NAMALWA (cell line): ENCODE data around the gene SCRN2.

Experiments
- DNase-seq: peaks from one replicate; pipeline ENCODE4 v3.0.0-alpha.2; 2015; ENCODE audit warnings: low spot score

The SCRN2 gene

GRCh38 chr17:47872019-47872650 lies 31.1 kb upstream of the SCRN2 start:
- DNase-seq = no peak

GRCh38 chr17:47871048-47871447 lies 30.0 kb upstream of the SCRN2 start:
- no peak for DNase-seq

- DNase-seq = no peak
Measured at GRCh38 chr17:47870056-47870455, 29.0 kb upstream of the SCRN2 start.

- no peak for DNase-seq
Measured at GRCh38 chr17:47869114-47869513, 28.0 kb upstream of the SCRN2 start.

- DNase-seq = no peak
Measured at GRCh38 chr17:47867813-47868533, 26.9 kb upstream of the SCRN2 start.

GRCh38 chr17:47866941-47867340 lies 25.9 kb upstream of the SCRN2 start:
- no peak for DNase-seq

GRCh38 chr17:47864791-47865216 lies 23.7 kb upstream of the SCRN2 start:
- no peak for DNase-seq

GRCh38 chr17:47862621-47863440 lies 21.8 kb upstream of the SCRN2 start:
- no peak for DNase-seq

- no peak for DNase-seq
Measured at GRCh38 chr17:47860386-47860785, 19.3 kb upstream of the SCRN2 start.

- no peak for DNase-seq
Measured at GRCh38 chr17:47857551-47858455, 16.7 kb upstream of the SCRN2 start.

GRCh38 chr17:47856830-47857229 lies 15.8 kb upstream of the SCRN2 start:
- no peak for DNase-seq

- no peak for DNase-seq
Measured at GRCh38 chr17:47855737-47856136, 14.7 kb upstream of the SCRN2 start.

- no peak for DNase-seq
Measured at GRCh38 chr17:47853616-47854015, 12.5 kb upstream of the SCRN2 start.

- no peak for DNase-seq
Measured at GRCh38 chr17:47852113-47852949, 11.3 kb upstream of the SCRN2 start.

- DNase-seq = no peak
Measured at GRCh38 chr17:47851764-47852112, 10.7 kb upstream of the SCRN2 start.

GRCh38 chr17:47850692-47851573 lies 9.9 kb upstream of the SCRN2 start, which contains the start of gene SP6:
Gene SP6, minus strand, starts transcription at chr17:47851163. Its CDS starts 2,734 bp downstream, at chr17:47848429.
- no peak for DNase-seq

- no peak for DNase-seq
Measured at GRCh38 chr17:47850373-47850691, 9.3 kb upstream of the SCRN2 start.

GRCh38 chr17:47848198-47848513 lies 7.1 kb upstream of the SCRN2 start:
- no peak for DNase-seq

GRCh38 chr17:47847341-47848197 lies 6.5 kb upstream of the SCRN2 start:
- DNase-seq = peak; percentile 34
